CD14-positive monocyte (primary cell): ENCODE results near the gene TMC6. TPM values are rescaled to one million over a fixed set of nuclear protein-coding genes. Genes with fewer than 3 reads are reported as not detected.
A peak's percentile ranks its signal among the peaks of the same experiment; 100 is the strongest.

Experiments used
- DNase-seq, 3 donors: peaks; one replicate each; pipeline ENCODE4 v3.0.0-alpha.2; 2011 to 2022
- H2AFZ ChIP-seq: 2 replicates; pipeline ENCODE4 v1.6.0; 2012; ENCODE audit warnings: mild to moderate bottlenecking, low read depth, low read length, inconsistent platforms; ENCODE audit not compliant: insufficient read depth, poor library complexity, severe bottlenecking
- H3K27ac ChIP-seq, 2 donors: 1 replicate in 1 of 2; 2 replicates in 1 of 2; pipeline ENCODE4 v1.5.1; 2012 to 2013; ENCODE audit warnings: low read length in 2 of 2, control low read depth in 1 of 2, inconsistent platforms in 1 of 2, low read depth in 1 of 2, mild to moderate bottlenecking in 1 of 2
- H3K27me3 ChIP-seq, 2 donors: one replicate each; pipeline versions ENCODE4 v1.6.0 to v1.6.1; 2011 to 2013; ENCODE audit warnings: low read length in 2 of 2; ENCODE audit not compliant: control insufficient read depth in 2 of 2, insufficient read depth in 2 of 2
- H3K36me3 ChIP-seq, 2 donors: replicated peaks in 1 of 2; 1 replicate in 1 of 2; 2 replicates in 1 of 2; pipeline versions ENCODE4 v1.5.1 to v1.6.1; 2012 to 2013; ENCODE audit warnings: low read length in 2 of 2, control low read depth in 1 of 2, inconsistent platforms in 1 of 2, mild to moderate bottlenecking in 1 of 2; ENCODE audit not compliant: insufficient read depth in 2 of 2, control insufficient read depth in 1 of 2
- H3K4me1 ChIP-seq, 2 donors: 1 replicate in 1 of 2; 2 replicates in 1 of 2; pipeline versions ENCODE4 v1.5.1 to v1.6.1; 2012 to 2013; ENCODE audit warnings: low read length in 2 of 2, control low read depth in 1 of 2, inconsistent platforms in 1 of 2, mild to moderate bottlenecking in 1 of 2, moderate library complexity in 1 of 2; ENCODE audit not compliant: insufficient read depth in 2 of 2, control insufficient read depth in 1 of 2
- H3K4me2 ChIP-seq: replicated peaks from 2 replicates; pipeline ENCODE3; 2012; ENCODE audit warnings: low read length, moderate library complexity, mild to moderate bottlenecking; ENCODE audit not compliant: poor library complexity, severe bottlenecking; ENCODE audit errors: extremely low read depth
- H3K4me3 ChIP-seq, 3 experiments: fragments of 200-600 bp in 1 of 3; sonication (generic) in 1 of 3; replicated peaks in 1 of 3; 1 replicate in 2 of 3; 2 replicates in 1 of 3; pipeline ENCODE4 v1.5.1; 2011 to 2013; ENCODE audit warnings: low read length in 3 of 3, mild to moderate bottlenecking in 3 of 3, control low read depth in 2 of 3, low read depth in 2 of 3, inconsistent platforms in 1 of 3, moderate library complexity in 1 of 3
- H3K79me2 ChIP-seq: 2 replicates; pipeline ENCODE4 v1.6.0; 2012; ENCODE audit warnings: mild to moderate bottlenecking, control low read depth, inconsistent platforms, low read length, moderate library complexity; ENCODE audit not compliant: insufficient read depth
- H3K9ac ChIP-seq: 2 replicates; pipeline ENCODE4 v1.6.0; 2017; ENCODE audit warnings: low read length, mild to moderate bottlenecking; ENCODE audit not compliant: insufficient read depth, poor library complexity, severe bottlenecking
- H3K9me3 ChIP-seq, 2 donors: replicated peaks in 1 of 2; 1 replicate in 1 of 2; 2 replicates in 1 of 2; pipeline versions ENCODE4 v1.5.1 to v1.6.1; 2012 to 2013; ENCODE audit warnings: low read length in 2 of 2, control low read depth in 1 of 2; ENCODE audit not compliant: control insufficient read depth in 1 of 2, insufficient read depth in 1 of 2
- H4K20me1 ChIP-seq: 2 replicates; pipeline ENCODE4 v1.6.0; 2012; ENCODE audit warnings: mild to moderate bottlenecking, low read length, control low read depth, moderate library complexity; ENCODE audit not compliant: insufficient read depth
- H3K27ac Mint-ChIP-seq, 7 donors: one replicate each; pipeline ENCODE4 v1.8.0; 2020; ENCODE audit warnings: mild to moderate bottlenecking in 7 of 7, mixed read lengths in 7 of 7, moderate library complexity in 6 of 7, inconsistent platforms in 2 of 7
- H3K27me3 Mint-ChIP-seq, 3 donors: one replicate each; pipeline ENCODE4 v1.8.0; 2021 to 2022; ENCODE audit warnings: low read depth in 3 of 3, mild to moderate bottlenecking in 3 of 3, mixed read lengths in 3 of 3, moderate library complexity in 3 of 3, inconsistent platforms in 1 of 3
- H3K36me3 Mint-ChIP-seq, 2 donors: one replicate each; pipeline ENCODE4 v1.8.0; 2020; ENCODE audit warnings: mixed read lengths in 2 of 2, inconsistent platforms in 1 of 2, mild to moderate bottlenecking in 1 of 2
- H3K4me1 Mint-ChIP-seq: one replicate; pipeline ENCODE4 v1.8.0; 2020; ENCODE audit warnings: mild to moderate bottlenecking, mixed read lengths
- H3K4me3 Mint-ChIP-seq, 2 donors: one replicate each; pipeline ENCODE4 v1.8.0; 2020; ENCODE audit warnings: mild to moderate bottlenecking in 2 of 2, mixed read lengths in 2 of 2, moderate library complexity in 1 of 2
- H3K9me3 Mint-ChIP-seq, 7 donors: one replicate each; pipeline ENCODE4 v1.8.0; 2020 to 2022; ENCODE audit warnings: mixed read lengths in 7 of 7, mild to moderate bottlenecking in 6 of 7, moderate library complexity in 6 of 7, inconsistent platforms in 2 of 7
- CTCF ChIP-seq: fragments of 200-600 bp; IDR thresholded peaks from one replicate; pipeline ENCODE4 v1.8.0; 2022; ENCODE audit warnings: antibody characterized with exemption, mild to moderate bottlenecking
- WGBS: methylation state at CpG from one replicate; pipeline ENCODE4 v1.1.5; 2013; ENCODE audit warnings: missing lambda C conversion rate; ENCODE audit not compliant: insufficient coverage; 5-methylcytosine and 5-hydroxymethylcytosine counted together
- intact Hi-C, 2 donors: fragments of 100-400 bp; cut with micrococcal nuclease; formaldehyde crosslinking; loops; one replicate each; pipeline versions ENCODE4 v1.15.0 to v1.15.1; 2023
- polyA plus RNA-seq, 3 donors: library from polyadenylated mRNA; depleted of rRNA in 1 of 3; unstranded in 2 of 3; stranded (reverse) in 1 of 3; fragments of 300-500 nt in 2 of 3; fragments of >200 nt in 1 of 3; fragmentation: Illumina TruSeq in 2 of 3; gene quantifications; 1 replicate in 2 of 3; 2 replicates in 1 of 3; pipeline ENCODE4 v1.2.3, GENCODE V29; 2012 to 2021

TMC6 gene
- polyA plus RNA-seq, 3 donors, result 60.1 to 107 (median 79.2) TPM

- H3K9ac ChIP-seq, result peak overlapping the region; percentile 70
Observed at GRCh38 chr17:78127888-78128550, 536 bp downstream of the TMC6 start.

More at GRCh38 chr17:78127888-78128550, 536 bp downstream of the TMC6 start:
- Histone ChIP-seq H3K4me3 (peak overlapping the region; percentile 71 to 96 (median 95)), H3K4me2 (peak overlapping the region; percentile 100), H3K9me3 (no peaks in the 10 kb centered on the region), H2AFZ (peak overlapping the region; percentile 67), H4K20me1 (peaks cover 57% of the 10 kb centered on the region), H3K27ac (peak overlapping the region; percentile 85 to 93), H3K36me3 (peaks cover 21 to 22% of the 10 kb centered on the region in 2 donors), H3K79me2 (peaks cover 94% of the 10 kb centered on the region), H3K4me1 (peaks cover 77 to 86% of the 10 kb centered on the region in 2 donors), H3K27me3 (no peaks in the 10 kb centered on the region)
- WGBS, result under 1% methylated on average over 21 of the region's 39 CpGs
- peak overlapping the region; percentile 89 to 90 for H3K4me3 Mint-ChIP-seq
- peaks cover 0 to 4% (median 0%) of the 10 kb centered on the region in 3 donors for H3K27me3 Mint-ChIP-seq
- no peak for DNase-seq
- peak overlapping the region; percentile 85 to 93 (median 92) for H3K27ac Mint-ChIP-seq
- peaks cover 18 to 21% of the 10 kb centered on the region in 2 donors for H3K36me3 Mint-ChIP-seq
- no peak for TF ChIP-seq CTCF
- no peaks in the 10 kb centered on the region for H3K9me3 Mint-ChIP-seq
- peaks cover 68% of the 10 kb centered on the region for H3K4me1 Mint-ChIP-seq
- intact Hi-C loops, result loop anchor here (2.0 to 5.0 kb wide), 2 partner anchors 15 to 44 kb away; no protein-coding TSS in a partner anchor
